Keratinocyte (primary cell): ENCODE data around the gene ZDHHC1. TPM values are rescaled to one million over a fixed set of nuclear protein-coding genes. Genes with fewer than 3 reads are reported as not detected.

Experiments used
- DNase-seq: peaks from one replicate; pipeline ENCODE4 v3.0.0-alpha.2; 2011; ENCODE audit warnings: low read depth, missing footprints, low spot score
- FAIRE-seq: peaks from 2 replicates; lab custom pipeline; 2011; peaks lifted over from hg19 to GRCh38; lab: Jason Lieb, UNC
- H2AFZ ChIP-seq: 2 replicates; pipeline ENCODE4 v1.6.0; 2012; ENCODE audit warnings: low read length, control low read depth, inconsistent platforms; ENCODE audit not compliant: control insufficient read depth
- H3K27ac ChIP-seq: 2 replicates; pipeline ENCODE4 v1.5.1; 2011; ENCODE audit warnings: low read length; ENCODE audit not compliant: control insufficient read depth, insufficient read depth
- H3K27me3 ChIP-seq: 3 replicates; pipeline ENCODE4 v1.6.0; 2011; ENCODE audit warnings: low read length; ENCODE audit not compliant: control insufficient read depth, insufficient read depth; ENCODE audit errors: extremely low read depth
- H3K36me3 ChIP-seq, 2 experiments: 2 replicates in 1 of 2; 3 replicates in 1 of 2; pipeline ENCODE4 v1.5.1; 2011; ENCODE audit warnings: low read length in 2 of 2, mild to moderate bottlenecking in 1 of 2; ENCODE audit not compliant: control insufficient read depth in 2 of 2, insufficient read depth in 2 of 2; ENCODE audit errors: extremely low read depth in 1 of 2
- H3K4me1 ChIP-seq: 3 replicates; pipeline ENCODE4 v1.5.1; 2011; ENCODE audit warnings: low read length; ENCODE audit not compliant: control insufficient read depth, insufficient read depth; ENCODE audit errors: extremely low read depth
- H3K4me2 ChIP-seq: 3 replicates; pipeline ENCODE4 v1.6.0; 2011; ENCODE audit warnings: low read depth, low read length; ENCODE audit not compliant: control insufficient read depth, insufficient read depth; ENCODE audit errors: extremely low read depth
- H3K4me3 ChIP-seq, 3 experiments: fragments of 200-600 bp in 1 of 3; sonication (generic) in 1 of 3; 2 replicates in 2 of 3; 3 replicates in 1 of 3; pipeline ENCODE4 v1.5.1; 2011 to 2016; ENCODE audit warnings: low read length in 3 of 3, mild to moderate bottlenecking in 3 of 3, control low read depth in 2 of 3, inconsistent platforms in 1 of 3, low read depth in 1 of 3, mixed read lengths in 1 of 3, mixed run types in 1 of 3, moderate library complexity in 1 of 3; ENCODE audit not compliant: control insufficient read depth in 2 of 3, insufficient read depth in 2 of 3; ENCODE audit errors: extremely low read depth in 1 of 3
- H3K79me2 ChIP-seq: 2 replicates; pipeline ENCODE4 v1.6.0; 2012; ENCODE audit warnings: low read length; ENCODE audit not compliant: control insufficient read depth, insufficient read depth
- H3K9ac ChIP-seq: 3 replicates; pipeline ENCODE4 v1.6.0; 2011; ENCODE audit warnings: low read length; ENCODE audit not compliant: control insufficient read depth, insufficient read depth; ENCODE audit errors: extremely low read depth
- H3K9me1 ChIP-seq: 3 replicates; pipeline ENCODE4 v1.6.0; 2011; ENCODE audit warnings: low read length; ENCODE audit not compliant: control insufficient read depth, insufficient read depth; ENCODE audit errors: extremely low read depth
- H3K9me3 ChIP-seq: 2 replicates; pipeline ENCODE4 v1.5.1; 2012; ENCODE audit warnings: low read depth, low read length; ENCODE audit not compliant: control insufficient read depth
- H4K20me1 ChIP-seq: 3 replicates; pipeline ENCODE4 v1.6.0; 2011; ENCODE audit warnings: low read length; ENCODE audit not compliant: control insufficient read depth, insufficient read depth; ENCODE audit errors: extremely low read depth
- EZH2 ChIP-seq: IDR thresholded peaks from one replicate; pipeline ENCODE4 v1.6.1; 2012; ENCODE audit warnings: inconsistent platforms, mild to moderate bottlenecking, low read length, moderate library complexity
- dilution Hi-C: fragments of 300-500 bp; cut with MboI; formaldehyde crosslinking; loops from one replicate; pipeline ENCODE4 v1.7.0; 2020; ENCODE audit warnings: low sequenced_read_pairs; ENCODE audit not compliant: extremely low pct_ligation_motif_present
- polyA plus RNA-seq, 5 experiments: library from polyadenylated mRNA; depleted of rRNA in 3 of 5; stranded (reverse) in 3 of 5; stranded (forward) in 1 of 5; unstranded in 1 of 5; fragments of >200 nt; gene quantifications; 1 replicate in 1 of 5; 2 replicates in 3 of 5; 3 replicates in 1 of 5; pipeline versions ENCODE4 v1.2.1 to v1.2.3, GENCODE V29; 2011 to 2012; ENCODE audit warnings: missing spikeins in 2 of 5, low read depth in 1 of 5, low replicate concordance in 1 of 5
- TF ChIP-seq, protein P1 (sequence below), 3 experiments: IDR thresholded peaks in 1 of 3; conservative IDR thresholded peaks in 1 of 3; optimal IDR thresholded peaks in 1 of 3; 2 replicates in 2 of 3; 3 replicates in 1 of 3; pipeline versions ENCODE3 to v1.5.1; 2011; ENCODE audit warnings: low read length in 3 of 3, mild to moderate bottlenecking in 3 of 3, moderate library complexity in 2 of 3, control low read depth in 1 of 3, inconsistent platforms in 1 of 3; ENCODE audit not compliant: insufficient read depth in 2 of 3; ENCODE audit errors: extremely low read depth in 1 of 3

Gene ZDHHC1
- polyA plus RNA-seq, 1 donor (not counting 4 experiments of a cell fraction or from before 2014, with no cell fraction given): 1.1 TPM

DNA sequence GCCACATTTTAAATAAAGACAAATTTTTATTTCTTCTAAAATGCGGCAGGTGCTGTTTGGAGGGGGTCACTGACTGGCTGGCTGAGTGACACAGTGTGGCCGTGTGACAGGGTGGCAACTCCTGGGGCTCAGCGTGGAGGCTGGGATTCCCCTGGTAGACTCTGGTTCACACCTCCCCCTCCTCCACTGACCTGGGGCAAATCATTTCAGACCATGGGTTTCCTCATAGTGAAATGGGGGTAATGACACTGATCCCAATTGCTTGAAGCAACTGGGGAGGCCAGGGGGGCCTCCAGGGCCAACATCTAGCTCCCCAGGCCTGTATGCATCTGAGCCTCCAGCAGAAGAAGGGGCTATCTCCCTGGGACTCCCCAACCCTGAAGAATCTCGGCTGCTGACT lies 21.2 kb upstream of the ZDHHC1 start:
- DNase-seq (no peak), FAIRE-seq (no peak)
- Histone ChIP-seq H3K36me3 (peaks cover 7 to 23% of the 10 kb centered on the region in 2 experiments), H4K20me1 (peaks cover 3% of the 10 kb centered on the region), H3K9ac (no peak overlapping the region), H3K4me3 (no peak overlapping the region), H3K9me3 (no peaks in the 10 kb centered on the region), H3K27ac (no peak overlapping the region), H3K79me2 (no peaks in the 10 kb centered on the region), H3K27me3 (no peaks in the 10 kb centered on the region), H3K4me1 (no peaks in the 10 kb centered on the region), H3K4me2 (no peak overlapping the region), H2AFZ (no peak overlapping the region), H3K9me1 (no peaks in the 10 kb centered on the region)
- dilution Hi-C loops: no loop called here
- no peak for TF ChIP-seq EZH2
- TF ChIP-seq, protein P1, sequence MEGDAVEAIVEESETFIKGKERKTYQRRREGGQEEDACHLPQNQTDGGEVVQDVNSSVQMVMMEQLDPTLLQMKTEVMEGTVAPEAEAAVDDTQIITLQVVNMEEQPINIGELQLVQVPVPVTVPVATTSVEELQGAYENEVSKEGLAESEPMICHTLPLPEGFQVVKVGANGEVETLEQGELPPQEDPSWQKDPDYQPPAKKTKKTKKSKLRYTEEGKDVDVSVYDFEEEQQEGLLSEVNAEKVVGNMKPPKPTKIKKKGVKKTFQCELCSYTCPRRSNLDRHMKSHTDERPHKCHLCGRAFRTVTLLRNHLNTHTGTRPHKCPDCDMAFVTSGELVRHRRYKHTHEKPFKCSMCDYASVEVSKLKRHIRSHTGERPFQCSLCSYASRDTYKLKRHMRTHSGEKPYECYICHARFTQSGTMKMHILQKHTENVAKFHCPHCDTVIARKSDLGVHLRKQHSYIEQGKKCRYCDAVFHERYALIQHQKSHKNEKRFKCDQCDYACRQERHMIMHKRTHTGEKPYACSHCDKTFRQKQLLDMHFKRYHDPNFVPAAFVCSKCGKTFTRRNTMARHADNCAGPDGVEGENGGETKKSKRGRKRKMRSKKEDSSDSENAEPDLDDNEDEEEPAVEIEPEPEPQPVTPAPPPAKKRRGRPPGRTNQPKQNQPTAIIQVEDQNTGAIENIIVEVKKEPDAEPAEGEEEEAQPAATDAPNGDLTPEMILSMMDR (optimal IDR thresholded peaks at IDR 0.05 in 1 of 3, IDR thresholded peaks at IDR 0.05 in 1 of 3, conservative IDR thresholded peaks at IDR 0.05 in 1 of 3; ENCODE audit: extremely low read depth in 1 of 3, insufficient read depth in 2 of 3, low read length in 3 of 3): no peak

DNA sequence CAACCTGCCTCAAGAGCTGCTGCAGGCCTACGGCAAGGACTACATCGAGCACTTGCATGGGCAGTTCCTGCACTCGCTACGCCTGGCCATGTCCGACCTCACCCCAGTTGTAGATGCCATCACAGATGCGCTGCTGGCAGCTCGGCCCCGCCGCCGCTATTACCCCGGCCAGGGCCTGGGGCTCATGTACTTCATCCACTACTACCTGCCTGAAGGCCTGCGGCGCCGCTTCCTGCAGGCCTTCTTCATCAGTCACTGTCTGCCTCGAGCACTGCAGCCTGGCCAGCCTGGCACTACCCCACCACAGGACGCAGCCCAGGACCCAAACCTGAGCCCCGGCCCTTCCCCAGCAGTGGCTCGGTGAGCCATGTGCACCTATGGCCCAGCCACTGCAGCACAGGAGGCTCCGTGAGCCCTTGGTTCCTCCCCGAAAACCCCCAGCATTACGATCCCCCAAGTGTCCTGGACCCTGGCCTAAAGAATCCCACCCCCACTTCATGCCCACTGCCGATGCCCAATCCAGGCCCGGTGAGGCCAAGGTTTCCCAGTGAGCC lies 20.4 kb upstream of the ZDHHC1 start:
- H3K36me3 ChIP-seq: peaks cover 5 to 19% of the 10 kb centered on the region in 2 experiments
- H3K9me3 ChIP-seq: no peaks in the 10 kb centered on the region
- H3K9me1 ChIP-seq: no peaks in the 10 kb centered on the region
- no peak overlapping the region for H3K4me3 ChIP-seq
- H3K9ac ChIP-seq: no peak overlapping the region
- H3K27ac ChIP-seq: no peak overlapping the region
- TF ChIP-seq, protein P1 (optimal IDR thresholded peaks at IDR 0.05 in 1 of 3, IDR thresholded peaks at IDR 0.05 in 1 of 3, conservative IDR thresholded peaks at IDR 0.05 in 1 of 3; ENCODE audit: extremely low read depth in 1 of 3, insufficient read depth in 2 of 3, low read length in 3 of 3): no peak
- no peak for TF ChIP-seq EZH2
- DNase-seq: no peak
- no peaks in the 10 kb centered on the region for H3K79me2 ChIP-seq
- peaks cover under 1% of the 10 kb centered on the region for H3K4me1 ChIP-seq
- dilution Hi-C loops: no loop called here
- peaks cover 2% of the 10 kb centered on the region for H3K27me3 ChIP-seq
- FAIRE-seq: no peak
- no peak overlapping the region for H3K4me2 ChIP-seq
- no peak overlapping the region for H2AFZ ChIP-seq
- H4K20me1 ChIP-seq: peaks cover 3% of the 10 kb centered on the region
